ENCODE results near the gene LIMS1. TPM values are rescaled to one million over a fixed set of nuclear protein-coding genes. Genes with fewer than 3 reads are reported as not detected.

LIMS1 gene
- total RNA-seq, 4 donors from 2014 or later, result 55.5 to 87.2 (median 68.7) TPM

DNA sequence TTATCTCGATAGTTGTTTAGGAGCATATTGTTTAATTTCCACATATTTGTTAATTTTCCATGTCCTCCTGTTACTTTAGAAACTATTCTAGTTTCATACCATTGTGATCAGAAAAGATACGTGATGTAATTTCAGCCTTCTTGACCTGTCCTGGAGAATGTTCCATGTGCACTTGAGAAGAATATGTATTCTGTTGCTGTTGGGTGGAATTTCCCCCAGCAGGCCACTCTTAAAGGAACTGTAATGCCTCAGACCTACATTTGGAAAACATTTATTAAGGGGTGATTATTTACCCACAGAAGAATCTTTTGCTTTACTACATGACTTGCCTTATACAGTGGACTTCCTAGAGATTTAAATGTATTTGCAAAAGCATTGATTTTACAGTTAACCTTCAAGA is 55.5 kb downstream of the LIMS1 start:
- WGBS, result 82% methylated on average over 2 of the region's 2 CpGs

DNA sequence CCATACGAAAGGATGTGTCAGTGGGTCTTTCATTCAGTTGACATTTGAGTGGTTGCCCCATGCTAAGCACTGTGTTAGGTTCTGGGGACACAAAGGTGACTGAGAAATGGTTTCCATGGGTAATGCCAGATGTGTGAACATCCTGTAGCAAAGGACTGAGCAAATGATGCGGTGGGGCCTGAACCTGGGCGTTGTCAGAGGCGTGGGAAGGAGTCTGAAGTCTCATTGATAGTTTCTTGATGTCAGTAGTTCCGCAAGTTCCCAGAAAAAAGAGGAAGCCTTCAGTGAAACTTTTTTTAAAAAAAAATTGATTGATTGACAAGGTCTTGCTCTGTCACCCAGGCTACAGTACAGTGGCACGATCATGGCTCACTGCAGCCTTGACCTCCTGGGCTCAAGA is 56.9 kb downstream of the LIMS1 start:
- Histone ChIP-seq H3K27me3 (no peaks in the 10 kb centered on the region), H3K9me3 (no peaks in the 10 kb centered on the region), H3K4me1 (peaks cover 59% of the 10 kb centered on the region), H3K27ac (no peak overlapping the region), H3K36me3 (no peaks in the 10 kb centered on the region), H3K4me3 (no peak overlapping the region)
- no peak for DNase-seq (ENCODE audit: low spot score in 2 of 2)
- TF ChIP-seq, protein P1, sequence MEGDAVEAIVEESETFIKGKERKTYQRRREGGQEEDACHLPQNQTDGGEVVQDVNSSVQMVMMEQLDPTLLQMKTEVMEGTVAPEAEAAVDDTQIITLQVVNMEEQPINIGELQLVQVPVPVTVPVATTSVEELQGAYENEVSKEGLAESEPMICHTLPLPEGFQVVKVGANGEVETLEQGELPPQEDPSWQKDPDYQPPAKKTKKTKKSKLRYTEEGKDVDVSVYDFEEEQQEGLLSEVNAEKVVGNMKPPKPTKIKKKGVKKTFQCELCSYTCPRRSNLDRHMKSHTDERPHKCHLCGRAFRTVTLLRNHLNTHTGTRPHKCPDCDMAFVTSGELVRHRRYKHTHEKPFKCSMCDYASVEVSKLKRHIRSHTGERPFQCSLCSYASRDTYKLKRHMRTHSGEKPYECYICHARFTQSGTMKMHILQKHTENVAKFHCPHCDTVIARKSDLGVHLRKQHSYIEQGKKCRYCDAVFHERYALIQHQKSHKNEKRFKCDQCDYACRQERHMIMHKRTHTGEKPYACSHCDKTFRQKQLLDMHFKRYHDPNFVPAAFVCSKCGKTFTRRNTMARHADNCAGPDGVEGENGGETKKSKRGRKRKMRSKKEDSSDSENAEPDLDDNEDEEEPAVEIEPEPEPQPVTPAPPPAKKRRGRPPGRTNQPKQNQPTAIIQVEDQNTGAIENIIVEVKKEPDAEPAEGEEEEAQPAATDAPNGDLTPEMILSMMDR (IDR thresholded peaks at IDR 0.05), result no peak
- TF ChIP-seq POLR2AphosphoS5 (IDR thresholded peaks at IDR 0.05) (no peak), POLR2A (IDR thresholded peaks at IDR 0.05) (no peak), EP300 (IDR thresholded peaks at IDR 0.05) (no peak)
- 80% methylated on average over 6 of the region's 6 CpGs for WGBS

More for the DNA sequence above, 55.5 kb downstream of the LIMS1 start:
- H3K9me3 ChIP-seq, result no peaks in the 10 kb centered on the region
- no peak for DNase-seq (ENCODE audit: low spot score in 2 of 2)
- TF ChIP-seq EP300 (IDR thresholded peaks at IDR 0.05), result no peak
- no peak for TF ChIP-seq POLR2A (IDR thresholded peaks at IDR 0.05)
- TF ChIP-seq, protein P1 (IDR thresholded peaks at IDR 0.05), result no peak
- TF ChIP-seq POLR2AphosphoS5 (IDR thresholded peaks at IDR 0.05), result no peak
- H3K4me3 ChIP-seq, result no peak overlapping the region
- no peaks in the 10 kb centered on the region for H3K27me3 ChIP-seq
- no peaks in the 10 kb centered on the region for H3K36me3 ChIP-seq
- H3K4me1 ChIP-seq, result peaks cover 49% of the 10 kb centered on the region
- H3K27ac ChIP-seq, result no peak overlapping the region

DNA sequence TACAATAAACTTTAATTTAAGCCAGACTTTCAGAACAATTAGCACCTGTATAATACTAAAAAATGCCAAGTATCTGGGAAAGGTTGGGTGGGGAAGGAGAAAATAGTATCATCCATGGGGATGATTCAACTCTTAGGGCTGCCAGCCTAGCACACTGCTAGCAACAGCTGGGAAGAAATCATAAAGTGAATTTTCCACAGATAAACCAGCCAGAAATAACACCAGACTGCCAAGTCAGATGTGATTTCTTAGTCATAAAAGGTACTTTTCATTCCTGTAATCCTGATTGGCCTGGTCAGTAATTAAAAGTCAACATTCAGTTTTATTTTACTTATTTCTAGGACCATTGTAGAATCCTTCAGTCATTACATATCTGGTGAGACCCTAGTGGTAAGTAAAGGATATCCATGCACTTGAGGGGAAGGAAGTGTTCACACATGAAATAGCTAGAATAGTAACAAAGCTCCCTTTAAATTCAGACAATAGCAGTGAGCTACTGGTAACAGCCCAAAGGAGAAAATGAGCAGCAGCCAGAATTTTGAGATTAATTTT is 59.4 kb downstream of the LIMS1 start:
- Histone ChIP-seq H3K4me3 (no peak overlapping the region), H3K4me1 (peaks cover 38% of the 10 kb centered on the region), H3K9me3 (no peaks in the 10 kb centered on the region), H3K36me3 (no peaks in the 10 kb centered on the region), H3K27me3 (no peaks in the 10 kb centered on the region), H3K27ac (peak overlapping the region; percentile 52)
- no peak for TF ChIP-seq POLR2AphosphoS5 (IDR thresholded peaks at IDR 0.05)
- TF ChIP-seq EP300 (IDR thresholded peaks at IDR 0.05), result no peak
- TF ChIP-seq, protein P1 (IDR thresholded peaks at IDR 0.05), result no peak
- no peak for TF ChIP-seq POLR2A (IDR thresholded peaks at IDR 0.05)
- no peak for DNase-seq (ENCODE audit: low spot score in 2 of 2)

DNA sequence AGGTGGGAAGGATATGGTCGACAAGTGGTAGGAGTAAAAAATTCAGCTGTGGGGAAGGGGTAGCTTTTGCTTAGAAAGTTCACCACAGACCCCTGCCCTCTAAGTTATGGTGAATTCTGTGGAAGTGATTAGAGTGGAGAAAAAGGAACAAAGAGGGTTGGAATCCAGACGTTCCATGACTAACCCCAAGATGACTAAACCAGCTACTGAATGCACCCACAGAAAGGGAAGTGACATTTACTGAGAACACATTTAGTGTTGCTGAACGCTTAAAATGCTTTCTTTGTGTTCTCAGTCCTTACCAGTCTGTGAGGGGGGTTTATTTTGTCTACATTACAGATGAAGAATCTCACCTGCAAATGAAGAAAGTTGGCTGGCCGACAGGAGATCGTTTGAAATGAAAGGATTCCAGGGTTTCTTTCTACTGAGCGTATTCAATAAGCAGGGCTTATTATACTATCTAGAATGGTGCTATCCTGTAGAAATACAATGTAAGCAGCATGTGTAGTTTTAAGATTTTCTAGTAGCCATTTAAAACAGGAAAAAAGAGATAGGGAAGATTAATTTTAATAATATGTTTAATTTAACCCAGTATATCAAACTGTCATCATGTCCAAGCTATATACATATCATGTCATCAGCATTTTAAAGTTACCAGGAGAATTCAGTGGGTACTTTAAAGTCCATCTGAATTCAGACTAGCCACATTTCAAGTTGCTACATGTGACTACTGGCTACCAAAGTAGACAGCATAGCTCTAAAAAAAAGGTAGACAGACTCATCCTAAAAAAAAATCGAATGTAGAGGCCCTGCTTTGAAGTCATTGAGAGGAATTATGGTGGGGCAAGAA is 60.1 kb downstream of the LIMS1 start:
- H3K4me1 ChIP-seq, result peaks cover 36% of the 10 kb centered on the region
- H3K36me3 ChIP-seq, result no peaks in the 10 kb centered on the region
- DNase-seq (ENCODE audit: low spot score in 2 of 2), result no peak

More for the DNA sequence above, 60.1 kb downstream of the LIMS1 start:
- Histone ChIP-seq H3K27me3 (no peaks in the 10 kb centered on the region), H3K4me3 (no peak overlapping the region), H3K9me3 (no peaks in the 10 kb centered on the region), H3K27ac (peak overlapping the region; percentile 52)
- WGBS, result 29% methylated on average over 7 of the region's 7 CpGs
- TF ChIP-seq EP300 (IDR thresholded peaks at IDR 0.05), result no peak
- TF ChIP-seq POLR2A (IDR thresholded peaks at IDR 0.05), result no peak
- TF ChIP-seq, protein P1 (IDR thresholded peaks at IDR 0.05), result no peak
- no peak for TF ChIP-seq POLR2AphosphoS5 (IDR thresholded peaks at IDR 0.05)
